T-helper 1 cell treated with Interleukin-12 subunit alpha and Interleukin-12 subunit beta and Interleukin-4 antibody, amounts not matched to agents 30 ng/mL and 1 ng/mL, for 36 hours (primary cell): ENCODE data around the gene KLHL22. TPM values are rescaled to one million over a fixed set of nuclear protein-coding genes. Genes with fewer than 3 reads are reported as not detected.

Experiments used
- intact Hi-C: fragments of 100-400 bp; cut with micrococcal nuclease; formaldehyde crosslinking; loops from one replicate; pipeline ENCODE4 v1.15.1; 2024
- total RNA-seq: library from RNA; stranded (reverse); gene quantifications from 2 replicates; pipeline ENCODE4 v1.2.3, GENCODE V29; 2022

The KLHL22 gene
- total RNA-seq, 1 donor from 2014 or later = 29.7 TPM

DNA sequence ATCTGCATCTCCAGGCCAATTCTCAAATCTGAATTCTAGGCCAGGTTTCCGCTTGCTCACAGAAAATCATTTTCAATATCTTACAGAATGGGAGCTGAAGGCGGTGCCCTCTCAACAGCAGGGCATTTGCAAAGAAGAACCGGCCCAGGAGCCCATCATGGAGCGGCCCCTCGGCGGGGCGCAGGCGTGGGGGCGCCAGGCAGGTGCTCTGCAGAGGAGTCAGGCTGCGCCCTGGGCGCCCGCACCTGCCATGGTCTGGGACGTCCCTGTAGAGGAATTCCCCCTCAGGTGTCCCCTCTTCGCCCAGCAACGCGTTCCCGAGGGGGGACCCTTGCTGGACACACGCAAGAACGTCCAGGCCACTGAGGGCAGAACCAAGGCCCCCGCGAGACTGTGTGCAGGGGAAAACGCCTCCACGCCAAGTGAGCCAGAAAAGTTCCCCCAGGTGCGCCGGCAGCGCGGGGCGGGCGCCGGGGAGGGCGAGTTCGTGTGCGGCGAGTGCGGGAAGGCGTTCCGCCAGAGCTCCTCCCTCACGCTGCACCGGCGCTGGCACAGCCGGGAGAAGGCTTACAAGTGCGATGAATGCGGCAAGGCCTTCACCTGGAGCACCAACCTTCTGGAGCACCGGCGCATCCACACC, 90.2 kb downstream of the KLHL22 start:
- intact Hi-C loops = no loop called here

DNA sequence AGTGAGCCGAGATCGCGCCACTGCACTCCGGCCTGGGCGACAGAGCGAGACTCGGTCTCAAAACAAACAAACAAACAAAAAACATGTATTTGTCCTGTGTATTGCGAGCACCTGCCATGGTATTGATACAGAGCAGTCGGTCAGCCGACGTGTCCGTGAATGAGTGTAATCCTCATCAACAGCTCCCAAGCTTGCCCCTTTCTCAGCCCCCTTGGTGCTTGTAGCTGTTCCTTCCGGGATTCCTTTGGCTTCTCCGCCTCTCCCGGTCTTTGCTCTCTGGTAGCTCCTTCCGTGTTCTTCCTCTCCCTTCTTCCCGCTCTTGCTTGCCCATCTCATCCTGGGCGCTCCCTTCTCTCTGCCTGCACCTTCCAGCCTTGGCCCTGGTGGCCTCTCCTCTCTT, 90.7 kb downstream of the KLHL22 start:
- intact Hi-C loops = no loop called here

DNA sequence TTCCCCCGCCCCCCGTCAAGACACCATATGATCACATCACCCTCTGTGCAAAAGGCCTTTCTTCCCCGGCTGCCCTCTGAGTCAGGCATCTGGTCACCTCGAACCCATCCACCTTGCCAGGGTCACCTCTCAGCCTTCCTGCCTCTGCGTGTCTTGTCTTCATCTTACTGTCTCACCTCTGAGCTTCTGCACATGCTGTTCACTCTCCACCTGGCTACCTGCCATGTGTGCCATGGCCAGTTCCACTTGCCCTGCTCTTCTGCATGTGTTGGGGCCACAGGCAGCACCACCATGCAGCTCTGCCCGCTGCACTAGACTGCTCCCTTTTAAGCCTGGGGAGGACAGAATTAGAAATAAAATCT, 91.8 kb downstream of the KLHL22 start:
- intact Hi-C loops = no loop called here

DNA sequence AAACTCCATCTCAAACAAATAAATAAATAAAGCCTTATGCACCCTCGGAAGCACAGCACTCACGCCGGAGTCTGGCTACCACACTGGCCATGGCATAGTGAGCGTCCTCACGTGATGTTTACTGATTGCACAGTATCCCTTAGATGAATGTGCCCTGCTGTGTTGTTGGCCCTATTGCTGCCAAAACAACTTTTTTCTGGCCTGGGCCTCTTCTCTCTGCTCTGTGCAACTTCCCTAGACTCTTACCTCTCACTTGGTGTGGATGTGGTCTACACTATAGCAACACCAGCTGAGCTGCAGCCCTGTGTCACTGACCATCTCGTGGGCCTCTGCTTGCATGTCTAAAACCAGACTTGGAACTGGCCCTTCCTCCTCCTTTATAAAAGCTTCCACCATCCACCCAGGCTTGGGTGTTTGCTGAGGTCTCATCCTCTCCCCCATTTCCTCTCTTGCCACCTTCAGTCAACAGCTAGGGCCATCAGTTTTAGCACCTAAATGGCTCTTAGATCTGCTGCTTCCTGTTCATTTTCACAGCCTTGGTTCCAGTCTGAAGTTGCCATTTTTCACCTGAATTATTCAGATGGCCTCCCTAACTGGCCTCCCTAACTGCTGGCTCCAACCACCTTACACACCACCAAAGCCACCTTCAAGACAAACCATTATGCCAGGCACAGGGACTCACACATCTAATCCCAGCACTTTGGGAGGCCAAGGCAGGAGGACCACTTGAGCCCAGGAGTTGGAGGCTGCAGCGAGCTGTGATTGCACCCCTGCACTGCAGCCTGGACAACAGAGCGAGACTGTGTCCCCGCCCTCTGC, 92.4 kb downstream of the KLHL22 start:
- intact Hi-C loops = no loop called here

DNA sequence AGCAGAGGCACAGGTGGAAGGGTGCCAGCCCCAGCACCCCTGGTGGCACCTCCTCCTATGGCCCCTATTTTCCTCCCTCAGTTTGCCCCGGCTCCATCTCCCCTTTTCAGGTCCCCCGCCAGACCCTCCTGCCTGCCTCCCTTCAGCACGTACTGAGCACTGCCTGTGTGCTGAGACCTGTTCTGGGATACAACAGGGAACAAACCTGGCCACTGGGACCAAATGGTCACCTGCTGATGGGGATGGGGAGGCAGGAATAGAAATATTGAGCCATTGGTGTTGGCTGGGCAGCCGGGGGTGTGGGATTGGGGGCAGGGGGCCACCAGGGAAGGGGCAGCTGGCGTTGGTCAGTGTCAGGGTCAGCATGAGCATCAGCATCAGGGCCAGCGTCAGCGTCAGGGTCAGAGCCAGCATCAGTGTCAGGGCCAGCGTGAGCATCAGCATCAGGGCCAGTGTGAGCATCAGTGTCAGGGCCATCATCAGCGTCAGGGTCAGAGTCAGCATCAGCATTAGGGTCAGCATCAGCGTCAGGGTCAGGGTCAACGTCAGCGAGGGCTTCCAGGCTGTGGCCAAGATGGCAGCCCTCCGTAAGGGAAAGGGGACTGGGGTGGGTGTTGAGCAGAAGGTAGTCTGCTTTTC, 94.1 kb downstream of the KLHL22 start:
- intact Hi-C loops = no loop called here

DNA sequence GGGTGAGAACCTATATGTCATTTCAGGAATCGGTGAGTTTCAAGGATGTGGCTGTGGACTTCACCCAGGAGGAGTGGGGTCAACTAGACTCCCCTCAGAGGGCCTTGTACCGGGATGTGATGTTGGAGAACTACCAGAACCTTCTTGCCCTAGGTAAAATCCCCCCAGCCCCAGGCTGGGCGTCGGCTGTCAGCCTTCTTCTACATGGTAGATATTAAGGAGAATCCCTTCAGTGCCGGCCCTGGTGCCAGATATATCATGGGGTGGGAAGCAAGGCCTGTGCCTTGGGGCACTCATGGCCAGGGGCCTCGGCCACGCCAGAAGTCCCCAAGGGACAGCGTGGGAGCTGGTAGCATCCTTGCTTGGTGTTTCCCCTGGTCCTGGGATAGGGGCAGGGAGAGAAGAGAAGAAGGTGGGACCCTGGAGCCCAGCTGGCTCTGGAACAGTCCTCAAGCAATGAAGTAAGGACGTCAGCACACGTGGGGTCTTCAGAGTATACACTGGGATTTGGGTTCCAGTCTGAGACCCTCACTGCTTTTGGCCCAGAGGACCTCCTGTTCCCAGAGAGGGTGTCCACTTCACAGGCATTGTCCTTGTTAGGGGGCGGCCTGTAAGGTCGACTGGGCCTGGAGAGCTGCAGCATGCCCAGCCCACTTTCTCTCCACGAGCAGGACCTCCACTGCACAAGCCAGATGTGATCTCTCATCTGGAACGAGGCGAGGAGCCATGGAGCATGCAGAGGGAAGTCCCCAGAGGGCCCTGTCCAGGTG, 94.8 kb downstream of the KLHL22 start:
- intact Hi-C loops = no loop called here

DNA sequence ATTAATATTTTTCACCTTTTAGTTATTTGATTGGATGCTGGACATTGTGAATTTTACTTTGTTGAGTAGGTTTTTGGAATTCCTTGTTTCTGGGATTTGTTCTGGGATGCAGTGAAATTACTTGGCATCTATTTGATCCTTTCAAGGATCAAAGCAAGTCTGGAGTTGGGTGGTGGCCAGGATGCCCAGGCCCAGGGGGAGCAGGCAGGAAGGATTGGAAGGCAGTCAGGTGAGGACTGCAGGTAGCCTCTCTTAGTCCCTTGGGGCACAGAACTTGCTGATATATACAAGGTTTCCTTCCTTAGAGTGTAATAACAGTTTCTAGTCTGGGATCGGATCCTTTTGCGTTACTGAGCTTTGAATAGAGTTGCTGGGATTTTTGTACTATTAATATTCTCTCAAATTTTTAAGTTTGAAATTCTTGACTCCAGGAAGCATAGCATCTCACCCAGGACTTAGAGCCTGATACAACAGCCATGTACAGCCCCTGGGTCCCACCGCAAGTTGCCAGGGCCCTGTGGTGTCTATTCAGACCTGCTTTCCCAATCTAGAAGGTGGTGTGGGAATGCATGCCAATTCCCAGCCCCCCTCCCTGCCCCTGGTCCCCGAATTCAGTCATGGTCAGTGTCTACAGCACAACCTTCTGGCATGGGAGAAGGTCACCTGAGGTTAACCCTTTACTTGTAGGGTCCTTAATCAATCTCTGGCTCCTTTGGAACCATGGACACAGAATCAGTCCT, 95.6 kb downstream of the KLHL22 start:
- intact Hi-C loops = no loop called here

DNA sequence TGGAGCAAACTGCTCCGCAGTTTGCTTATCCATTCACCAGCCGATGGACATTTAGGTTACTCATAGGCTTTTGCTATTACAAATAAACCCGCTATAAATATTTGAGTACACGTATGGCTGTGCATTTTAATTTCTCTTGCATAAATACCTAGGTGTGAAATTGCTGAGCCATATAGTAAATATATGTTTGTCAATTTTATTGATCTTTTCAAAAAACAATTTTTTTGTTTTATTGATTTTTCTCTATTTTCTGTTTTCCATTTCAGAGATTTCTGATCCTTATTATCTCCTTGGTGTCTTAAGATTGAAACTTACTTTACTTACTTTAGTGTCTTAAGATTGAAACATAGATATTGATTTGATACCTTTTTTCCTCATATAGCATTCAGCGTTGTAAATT, 97.2 kb downstream of the KLHL22 start:
- intact Hi-C loops = no loop called here

DNA sequence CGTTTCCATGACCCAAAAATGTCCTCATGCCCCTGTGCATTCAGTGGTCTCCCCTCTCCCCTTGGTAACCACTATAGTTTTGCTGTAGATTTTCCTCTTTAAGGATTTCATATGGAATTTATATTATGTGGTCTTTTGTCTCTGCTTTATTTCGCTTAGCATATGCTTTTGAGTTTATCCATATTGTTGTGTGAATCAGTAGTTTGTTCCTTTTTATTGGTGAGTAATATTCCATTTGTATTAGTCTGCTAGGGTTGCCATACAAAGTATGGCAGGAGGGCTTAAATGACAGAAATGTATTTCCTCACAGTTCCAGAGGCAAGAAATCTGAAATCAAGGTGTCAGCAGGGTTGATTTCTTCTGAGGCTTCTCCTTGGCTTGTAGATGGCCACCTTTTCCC, 98.1 kb downstream of the KLHL22 start:
- intact Hi-C loops = no loop called here

DNA sequence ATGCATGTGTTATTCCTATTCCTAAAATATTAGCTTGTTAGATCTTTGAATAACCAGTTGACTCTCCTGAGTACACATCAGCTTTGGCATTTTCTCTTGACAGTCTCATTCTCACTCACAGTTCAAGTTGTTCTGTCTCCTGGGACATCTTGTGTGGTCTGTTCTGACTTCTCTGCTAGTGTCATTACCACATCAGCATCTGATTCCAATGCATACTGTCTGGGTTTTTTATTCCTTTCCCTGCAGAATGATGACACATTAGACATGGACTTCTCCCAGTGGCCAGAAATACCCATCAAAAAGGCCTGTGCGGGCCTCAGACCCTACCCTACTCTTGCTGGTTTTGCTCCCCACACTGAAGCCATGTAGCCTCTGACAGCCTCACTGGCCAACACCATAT, 99.0 kb downstream of the KLHL22 start:
- intact Hi-C loops = no loop called here

DNA sequence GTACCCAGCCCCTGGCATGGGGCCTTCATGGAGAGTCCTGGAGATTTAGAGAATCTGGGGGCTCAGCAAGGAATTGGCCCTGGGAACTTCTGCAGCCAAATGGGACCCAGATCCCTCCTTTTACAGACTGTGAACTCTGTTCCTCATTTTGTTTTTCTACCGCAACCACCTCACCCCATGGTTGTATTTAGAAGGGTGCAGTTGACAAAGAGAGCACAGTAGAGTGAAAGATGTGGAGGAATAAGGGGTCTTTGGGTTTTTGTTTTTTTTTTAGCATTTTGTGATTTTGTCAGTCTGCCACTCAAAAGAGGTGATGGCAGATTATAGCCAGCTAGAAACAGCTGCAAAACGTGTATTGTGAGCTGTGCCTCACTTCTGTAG, 99.7 kb downstream of the KLHL22 start:
- intact Hi-C loops = no loop called here

DNA sequence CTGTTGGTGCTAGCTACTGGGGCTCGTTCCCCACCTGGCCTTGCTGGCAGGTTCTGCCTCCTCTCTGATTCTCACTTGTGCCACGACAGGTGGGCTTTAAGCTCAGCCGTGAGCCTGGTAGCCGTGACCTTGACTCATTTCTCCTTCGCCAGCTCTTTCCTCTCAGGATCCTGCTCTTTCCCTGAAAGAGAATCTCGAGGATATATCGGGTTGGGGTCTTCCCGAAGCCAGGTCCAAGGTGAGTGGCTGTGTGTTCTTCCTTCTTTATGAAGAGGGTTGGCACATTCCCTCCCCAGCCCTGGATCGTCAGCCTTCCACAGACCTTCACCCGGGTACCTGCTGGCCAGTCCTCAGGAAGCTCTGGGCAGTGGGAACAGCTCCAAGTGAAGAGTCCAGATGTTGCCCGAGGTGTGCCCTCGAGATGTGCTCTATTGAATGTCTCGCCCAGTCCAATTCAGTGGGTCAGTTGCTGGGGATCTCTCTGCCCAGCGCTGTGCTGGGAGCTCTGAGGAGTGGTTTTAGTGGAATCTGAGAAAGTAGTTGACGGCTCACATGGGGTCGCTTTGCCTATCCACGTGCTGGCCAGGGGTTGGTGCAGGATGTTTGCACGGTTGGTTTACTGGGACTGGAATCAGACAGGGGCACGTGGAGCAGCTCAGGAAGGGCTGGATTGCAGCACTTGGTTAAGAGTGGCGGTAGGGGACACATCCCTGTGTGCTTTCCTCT, 100.3 kb downstream of the KLHL22 start:
- intact Hi-C loops = no loop called here

DNA sequence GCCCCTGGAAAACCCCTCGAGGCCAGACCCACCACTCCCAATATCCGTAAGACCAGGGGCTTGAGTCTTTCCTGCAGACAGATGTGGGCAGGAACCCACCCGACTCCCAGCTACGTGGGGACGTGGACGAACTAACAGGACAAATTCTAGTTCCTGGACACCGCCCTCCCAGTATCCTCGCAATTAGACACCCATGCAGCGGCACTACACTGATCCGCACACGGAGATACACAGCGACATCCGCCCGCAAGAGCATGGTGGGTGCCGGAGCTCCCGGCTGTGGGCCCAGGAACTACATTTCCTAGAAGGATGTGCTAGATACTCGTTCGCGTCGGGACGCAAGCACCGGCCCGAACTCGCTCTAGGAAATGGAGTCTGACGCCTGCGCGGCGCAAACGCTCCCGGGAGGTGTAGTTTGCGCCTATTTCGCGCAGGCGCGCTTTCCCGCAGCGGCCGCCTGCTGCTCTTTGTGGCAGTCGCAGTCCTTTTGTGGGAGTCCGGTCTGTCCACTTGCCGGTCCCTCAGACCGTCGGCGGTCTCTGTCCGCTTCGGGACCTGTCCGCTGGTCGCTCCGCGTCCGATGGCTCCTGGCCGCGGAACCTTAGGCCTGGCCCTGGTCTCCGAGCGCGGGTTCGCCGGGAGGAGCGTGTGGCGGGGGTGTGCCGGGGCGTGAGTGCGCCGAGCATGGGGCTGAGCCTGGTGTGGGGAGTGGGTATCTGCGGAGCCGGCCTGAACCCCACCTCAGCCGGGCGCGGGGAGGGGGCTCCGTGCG, 101.7 kb downstream of the KLHL22 start, which contains the start of gene ZNF74:
ZNF74 (plus strand) TSS at position 447 of the 772 bp plus-strand sequence. CDS start 478 bp downstream, outside the sequence.
- intact Hi-C loops = loop anchor here (1.0 to 5.0 kb wide), 2 partner anchors 35 to 72 kb away; partner anchors contain the start of gene DGCR6L

DNA sequence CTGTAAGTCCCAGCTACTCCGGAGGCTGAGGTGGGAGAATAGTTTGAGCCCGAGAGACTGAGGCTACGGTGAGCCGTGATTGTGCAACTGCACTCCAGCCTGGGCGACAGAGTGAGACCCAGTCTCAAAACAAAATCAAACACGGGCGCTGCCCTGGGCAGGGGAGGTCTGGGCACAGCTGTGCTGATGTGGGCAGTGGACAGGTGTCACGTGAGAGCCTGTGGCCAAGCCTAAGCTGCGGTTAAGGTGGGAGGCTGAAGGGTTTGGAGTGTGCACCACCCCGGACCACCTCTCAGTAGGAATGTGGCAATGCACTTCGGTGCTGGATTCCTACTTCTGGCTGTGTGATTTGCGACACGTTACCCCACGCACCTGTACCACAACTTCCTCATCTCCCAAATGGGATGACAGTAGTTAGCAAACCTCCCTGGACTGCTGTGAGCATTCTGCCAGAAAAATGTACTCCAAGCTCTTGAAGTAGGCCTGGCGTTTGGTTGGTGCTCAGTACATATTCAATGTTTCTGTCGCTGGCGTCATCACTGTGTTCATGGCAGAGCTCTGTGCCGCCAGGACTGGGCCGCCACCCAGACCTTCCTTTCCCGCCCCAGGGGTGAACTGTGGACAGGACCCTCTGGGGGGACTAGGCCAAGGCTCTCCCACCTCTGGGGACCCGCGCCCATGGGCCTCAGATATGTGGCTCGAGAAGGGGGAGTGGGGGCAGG, 102.5 kb downstream of the KLHL22 start:
- intact Hi-C loops = loop anchor here (1.0 to 5.0 kb wide), 2 partner anchors 36 to 71 kb away; partner anchors contain the start of gene DGCR6L

DNA sequence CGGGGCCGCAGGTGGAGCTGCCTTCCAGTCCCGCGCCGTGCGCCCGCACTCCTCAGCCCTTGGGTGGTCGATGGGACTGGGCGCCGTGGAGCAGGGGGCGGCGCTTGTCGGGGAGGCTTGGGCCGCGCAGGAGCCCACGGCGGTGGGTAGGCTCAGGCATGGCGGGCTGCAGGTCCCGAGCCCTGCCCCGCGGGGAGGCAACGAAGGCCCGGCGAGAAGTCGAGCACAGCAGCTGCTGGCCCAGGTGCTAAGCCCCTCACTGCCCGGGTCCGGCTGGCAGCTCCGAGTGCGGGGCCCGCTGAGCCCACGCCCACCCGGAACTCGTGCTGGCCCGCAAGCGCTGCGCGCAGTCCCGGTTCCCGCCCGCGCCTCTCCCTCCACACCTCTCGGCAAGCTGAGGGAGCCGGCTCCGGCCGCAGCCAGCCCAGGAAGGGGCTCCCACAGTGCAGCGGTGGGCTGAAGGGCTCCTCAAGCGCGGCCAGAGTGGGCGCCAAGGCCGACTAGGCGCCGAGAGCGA, 103.2 kb downstream of the KLHL22 start:
- intact Hi-C loops = loop anchor here (5.0 kb wide), 1 partner anchor 70 kb away; the partner anchor contains the start of gene DGCR6L
